Vein endothelial cell (primary cell): ENCODE results near the gene KBTBD8. TPM values are rescaled to one million over a fixed set of nuclear protein-coding genes. Genes with fewer than 3 reads are reported as not detected.

Source experiments
- total RNA-seq: library from RNA; depleted of rRNA; stranded (reverse); fragments of >200 nt; gene quantifications from 2 replicates; pipeline ENCODE4 v1.2.3, GENCODE V29; 2012

Gene KBTBD8, protein sequence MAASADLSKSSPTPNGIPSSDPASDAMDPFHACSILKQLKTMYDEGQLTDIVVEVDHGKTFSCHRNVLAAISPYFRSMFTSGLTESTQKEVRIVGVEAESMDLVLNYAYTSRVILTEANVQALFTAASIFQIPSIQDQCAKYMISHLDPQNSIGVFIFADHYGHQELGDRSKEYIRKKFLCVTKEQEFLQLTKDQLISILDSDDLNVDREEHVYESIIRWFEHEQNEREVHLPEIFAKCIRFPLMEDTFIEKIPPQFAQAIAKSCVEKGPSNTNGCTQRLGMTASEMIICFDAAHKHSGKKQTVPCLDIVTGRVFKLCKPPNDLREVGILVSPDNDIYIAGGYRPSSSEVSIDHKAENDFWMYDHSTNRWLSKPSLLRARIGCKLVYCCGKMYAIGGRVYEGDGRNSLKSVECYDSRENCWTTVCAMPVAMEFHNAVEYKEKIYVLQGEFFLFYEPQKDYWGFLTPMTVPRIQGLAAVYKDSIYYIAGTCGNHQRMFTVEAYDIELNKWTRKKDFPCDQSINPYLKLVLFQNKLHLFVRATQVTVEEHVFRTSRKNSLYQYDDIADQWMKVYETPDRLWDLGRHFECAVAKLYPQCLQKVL
- 3.3 and 3.5 TPM in 2 replicates for total RNA-seq

DNA sequence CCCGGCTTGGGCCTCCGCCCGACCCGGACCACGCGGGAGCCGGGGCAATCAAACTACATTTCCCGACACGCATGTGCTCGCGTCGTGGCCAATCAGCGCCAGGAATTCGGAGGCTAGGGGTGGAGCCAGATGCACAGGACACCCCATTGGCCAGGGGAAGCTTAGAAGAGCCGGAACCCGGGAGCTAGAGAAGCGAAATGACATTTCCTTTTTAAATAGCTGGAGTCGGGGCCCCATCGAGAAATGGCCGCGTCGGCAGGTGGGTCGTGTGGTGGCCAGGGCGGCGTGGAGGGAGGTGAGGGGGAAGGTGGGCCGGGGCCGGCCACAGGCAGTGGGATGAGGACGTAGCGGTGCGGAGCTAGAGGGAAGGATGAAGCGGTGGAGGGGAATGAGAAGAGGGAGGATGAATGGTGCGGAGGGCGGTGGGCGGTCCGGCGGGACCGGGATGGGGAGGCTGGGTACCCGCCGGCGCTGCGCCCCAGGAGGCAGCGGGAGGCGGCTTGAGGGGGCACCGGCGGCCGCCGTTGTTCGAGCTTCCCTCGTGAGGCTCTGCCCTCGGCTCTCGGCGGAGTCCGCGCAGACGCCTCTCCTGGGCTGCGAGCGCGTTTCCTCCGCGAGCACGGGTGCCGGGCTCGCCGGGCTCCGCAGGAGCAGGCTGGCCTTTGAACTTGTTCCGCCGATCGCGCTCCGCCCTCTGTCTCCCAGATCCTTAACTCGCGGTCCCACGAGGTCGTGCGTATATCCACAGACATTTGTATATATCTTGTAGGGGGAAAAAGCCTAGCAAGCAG lies at the start of gene KBTBD8:
KBTBD8 (plus strand) TSS at position 195 of the 791 bp plus-strand sequence; CDS start at position 244, 49 bp downstream.

